GM06990 (cell line): ENCODE measurements around the gene STXBP6.

Source experiments
- DNase-seq: peaks from one replicate; pipeline ENCODE4 v3.0.0-alpha.2; 2011; ENCODE audit not compliant: insufficient read length; ENCODE audit errors: extremely low read depth
- H3K27me3 ChIP-seq: replicated peaks from 2 replicates; pipeline ENCODE4 v1.6.0; 2011; ENCODE audit warnings: low read length; ENCODE audit not compliant: control insufficient read depth, insufficient read depth
- H3K36me3 ChIP-seq: 2 replicates; pipeline ENCODE4 v1.5.1; 2011; ENCODE audit warnings: low read length; ENCODE audit not compliant: control insufficient read depth, insufficient read depth
- H3K4me3 ChIP-seq: replicated peaks from 2 replicates; pipeline ENCODE4 v1.5.1; 2011; ENCODE audit warnings: low read depth, mild to moderate bottlenecking, control low read depth, low read length
- TF ChIP-seq, protein P1 (sequence below): IDR thresholded peaks from 2 replicates; pipeline ENCODE4 v1.5.1; 2011; ENCODE audit warnings: low read length, control low read depth, mild to moderate bottlenecking, inconsistent platforms; ENCODE audit not compliant: insufficient read depth, poor library complexity, severe bottlenecking

Gene STXBP6

DNA sequence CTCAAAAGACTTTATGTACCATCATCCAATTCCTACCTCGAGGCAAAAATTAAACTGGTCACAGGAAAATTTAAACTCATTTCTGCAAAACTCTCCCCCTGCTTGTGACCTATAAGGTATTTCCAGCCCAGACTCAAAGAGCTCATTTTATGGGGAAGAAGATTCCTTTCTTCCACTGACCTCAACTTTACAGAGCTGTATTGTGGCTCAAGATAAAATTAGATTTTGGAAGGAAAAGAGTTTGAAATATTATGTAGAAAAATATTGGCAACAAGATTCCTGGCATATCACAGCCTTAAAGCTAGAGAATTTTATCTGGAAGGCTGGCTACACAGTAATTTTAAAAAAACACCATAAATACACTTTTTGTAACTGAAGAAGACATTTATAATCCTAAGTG lies 91.7 kb downstream of the STXBP6 start:
- TF ChIP-seq, protein P1, sequence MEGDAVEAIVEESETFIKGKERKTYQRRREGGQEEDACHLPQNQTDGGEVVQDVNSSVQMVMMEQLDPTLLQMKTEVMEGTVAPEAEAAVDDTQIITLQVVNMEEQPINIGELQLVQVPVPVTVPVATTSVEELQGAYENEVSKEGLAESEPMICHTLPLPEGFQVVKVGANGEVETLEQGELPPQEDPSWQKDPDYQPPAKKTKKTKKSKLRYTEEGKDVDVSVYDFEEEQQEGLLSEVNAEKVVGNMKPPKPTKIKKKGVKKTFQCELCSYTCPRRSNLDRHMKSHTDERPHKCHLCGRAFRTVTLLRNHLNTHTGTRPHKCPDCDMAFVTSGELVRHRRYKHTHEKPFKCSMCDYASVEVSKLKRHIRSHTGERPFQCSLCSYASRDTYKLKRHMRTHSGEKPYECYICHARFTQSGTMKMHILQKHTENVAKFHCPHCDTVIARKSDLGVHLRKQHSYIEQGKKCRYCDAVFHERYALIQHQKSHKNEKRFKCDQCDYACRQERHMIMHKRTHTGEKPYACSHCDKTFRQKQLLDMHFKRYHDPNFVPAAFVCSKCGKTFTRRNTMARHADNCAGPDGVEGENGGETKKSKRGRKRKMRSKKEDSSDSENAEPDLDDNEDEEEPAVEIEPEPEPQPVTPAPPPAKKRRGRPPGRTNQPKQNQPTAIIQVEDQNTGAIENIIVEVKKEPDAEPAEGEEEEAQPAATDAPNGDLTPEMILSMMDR, result no peak
- no peak for DNase-seq
- Histone ChIP-seq H3K36me3 (no peaks in the 10 kb centered on the region), H3K4me3 (no peak overlapping the region), H3K27me3 (no peaks in the 10 kb centered on the region)

DNA sequence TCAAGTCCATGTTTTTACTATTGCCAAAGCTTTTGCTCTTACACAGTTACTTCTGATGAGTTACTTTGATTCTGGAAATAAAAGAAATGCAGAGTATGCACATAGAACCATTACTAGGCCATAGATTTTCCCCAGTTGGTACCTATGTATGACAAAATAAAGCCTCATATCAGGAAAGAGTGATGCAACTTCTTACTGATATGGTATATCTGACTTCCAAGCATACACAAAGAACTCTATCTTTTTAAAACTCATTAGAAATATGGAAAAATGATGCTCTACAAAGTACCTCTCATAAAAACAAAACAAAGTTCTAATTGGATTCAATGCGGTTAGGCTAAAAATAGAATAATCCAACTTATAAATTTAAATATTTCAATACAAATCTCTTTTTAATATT lies 92.1 kb downstream of the STXBP6 start:
- no peaks in the 10 kb centered on the region for H3K36me3 ChIP-seq
- DNase-seq, result no peak
- H3K4me3 ChIP-seq, result no peak overlapping the region
- TF ChIP-seq, protein P1, result no peak
- H3K27me3 ChIP-seq, result no peaks in the 10 kb centered on the region

DNA sequence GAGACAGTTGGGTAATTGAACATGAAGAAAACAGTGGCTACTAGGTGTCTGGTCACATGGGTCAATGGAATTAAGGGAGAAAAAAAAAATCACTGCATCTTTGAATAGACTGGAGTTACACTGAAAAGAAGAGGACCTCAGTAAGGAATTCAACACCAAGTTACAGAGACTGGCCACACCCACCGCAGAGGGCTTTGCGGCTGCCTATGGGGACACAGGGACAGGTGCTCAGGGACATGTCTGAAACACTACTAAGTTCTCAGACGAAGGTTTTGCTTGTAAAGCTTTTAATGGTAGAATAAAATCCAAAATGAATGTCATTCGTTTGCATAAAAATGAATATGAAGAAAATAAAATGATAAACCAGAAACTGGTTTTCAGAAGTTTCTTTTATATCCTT lies 93.8 kb downstream of the STXBP6 start:
- Histone ChIP-seq H3K4me3 (no peak overlapping the region), H3K36me3 (no peaks in the 10 kb centered on the region), H3K27me3 (no peaks in the 10 kb centered on the region)
- no peak for DNase-seq
- TF ChIP-seq, protein P1, result no peak

DNA sequence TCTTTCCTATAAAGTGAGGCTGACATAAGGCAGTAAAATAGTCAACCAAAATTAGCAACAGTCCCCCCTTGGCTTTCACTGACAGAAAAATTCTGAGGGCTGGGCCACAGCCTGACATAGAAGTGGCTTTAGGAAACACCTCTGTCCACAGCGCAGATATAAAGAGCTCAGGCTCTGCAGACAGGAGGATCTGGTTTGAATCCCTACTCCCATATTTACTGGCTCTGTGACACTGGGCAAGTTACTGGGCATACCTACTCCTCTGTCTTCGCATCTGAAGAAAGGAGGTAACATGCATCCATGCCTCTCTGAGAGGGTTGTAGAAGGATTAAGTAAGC lies 95.3 kb downstream of the STXBP6 start:
- no peaks in the 10 kb centered on the region for H3K27me3 ChIP-seq
- H3K4me3 ChIP-seq, result no peak overlapping the region
- DNase-seq, result no peak
- TF ChIP-seq, protein P1, result no peak
- H3K36me3 ChIP-seq, result no peaks in the 10 kb centered on the region

DNA sequence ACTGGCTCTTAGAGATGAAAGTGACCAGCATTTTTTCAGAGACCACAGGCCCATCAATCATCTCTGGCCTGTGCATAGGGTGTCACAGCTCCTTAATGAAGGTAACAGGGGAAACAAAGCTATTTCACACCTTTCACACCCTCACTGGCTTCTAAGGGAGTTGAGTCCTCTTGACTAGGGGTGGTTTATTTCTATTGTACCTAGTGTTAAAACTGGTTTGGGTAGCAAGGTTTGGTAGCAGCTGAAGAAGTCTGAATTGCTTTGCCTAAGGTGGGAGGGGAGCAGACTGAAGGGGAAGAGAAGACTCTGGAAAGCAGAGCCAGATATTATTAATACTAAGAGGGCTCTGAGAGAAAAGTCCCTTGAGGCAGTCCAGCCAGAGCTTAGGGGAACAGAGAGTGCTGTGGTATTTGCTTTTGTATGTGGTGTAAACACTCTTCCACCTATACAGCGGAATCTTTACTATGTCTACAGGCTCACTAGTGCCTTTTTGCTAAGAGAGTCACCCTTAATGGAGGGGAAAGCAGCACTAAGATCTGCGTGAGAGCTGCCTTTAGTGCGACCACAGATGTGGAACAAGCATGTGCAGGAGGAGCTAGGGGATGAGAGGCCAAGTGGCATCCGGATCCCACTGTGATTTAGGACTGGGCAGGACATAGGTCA lies 95.8 kb downstream of the STXBP6 start:
- Histone ChIP-seq H3K4me3 (no peak overlapping the region), H3K27me3 (no peaks in the 10 kb centered on the region), H3K36me3 (no peaks in the 10 kb centered on the region)
- TF ChIP-seq, protein P1, result no peak
- no peak for DNase-seq

DNA sequence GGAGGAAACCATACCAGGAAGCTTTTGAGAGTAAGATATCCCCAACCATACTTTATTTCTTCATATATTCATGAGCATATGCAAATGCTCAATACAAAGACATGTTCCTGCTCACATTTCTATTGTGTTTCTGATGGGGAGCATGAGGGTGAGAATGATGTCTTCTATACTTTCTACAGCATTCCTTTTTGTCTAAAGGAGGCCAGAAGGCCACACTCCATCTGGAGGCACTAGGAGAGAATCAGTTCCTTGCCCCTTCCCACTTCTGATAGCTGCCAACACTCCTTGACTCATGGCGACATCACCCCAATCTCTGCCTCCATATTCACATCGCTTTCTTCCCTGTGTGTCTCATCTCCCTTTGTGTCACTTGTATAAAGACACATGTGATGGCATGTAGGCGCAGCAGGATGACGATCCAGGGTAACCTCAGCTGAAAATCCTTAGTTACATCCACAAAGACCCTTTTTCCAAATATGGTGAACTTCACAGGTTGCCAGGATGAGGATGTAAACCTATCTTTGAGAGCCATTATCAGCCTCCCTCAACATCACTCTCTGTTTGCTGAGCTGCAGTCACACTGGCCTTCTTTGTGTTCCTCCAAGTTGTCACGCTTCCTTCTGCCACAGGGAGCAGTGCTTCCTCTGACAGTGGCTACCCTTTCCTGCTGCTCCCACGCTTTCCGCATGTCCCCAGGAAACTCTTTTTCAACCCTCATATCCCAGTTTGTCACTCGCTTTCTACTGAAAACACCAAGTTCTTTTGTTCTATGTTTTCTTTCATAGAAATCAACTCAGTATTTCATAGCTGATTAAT lies 96.9 kb downstream of the STXBP6 start:
- TF ChIP-seq, protein P1, result peak; percentile 14
- H3K27me3 ChIP-seq, result no peaks in the 10 kb centered on the region
- H3K36me3 ChIP-seq, result no peaks in the 10 kb centered on the region
- no peak overlapping the region for H3K4me3 ChIP-seq
- DNase-seq, result no peak
